GM12875 (cell line): ENCODE data around the gene ANKFY1.

Experiments used
- H3K4me3 ChIP-seq: one replicate; pipeline ENCODE4 v1.5.1; 2011; ENCODE audit warnings: low read depth, low read length, control low read depth
- TF ChIP-seq, protein P1 (sequence below): IDR thresholded peaks from 2 replicates; pipeline ENCODE4 v1.5.1; 2011; ENCODE audit warnings: low read depth, mild to moderate bottlenecking, control low read depth, inconsistent platforms, low read length, moderate library complexity, borderline replicate concordance; ENCODE audit not compliant: insufficient read depth

Gene ANKFY1

GRCh38 chr17:4301066-4301465 lies 37.3 kb upstream of the ANKFY1 start:
- TF ChIP-seq, protein P1, sequence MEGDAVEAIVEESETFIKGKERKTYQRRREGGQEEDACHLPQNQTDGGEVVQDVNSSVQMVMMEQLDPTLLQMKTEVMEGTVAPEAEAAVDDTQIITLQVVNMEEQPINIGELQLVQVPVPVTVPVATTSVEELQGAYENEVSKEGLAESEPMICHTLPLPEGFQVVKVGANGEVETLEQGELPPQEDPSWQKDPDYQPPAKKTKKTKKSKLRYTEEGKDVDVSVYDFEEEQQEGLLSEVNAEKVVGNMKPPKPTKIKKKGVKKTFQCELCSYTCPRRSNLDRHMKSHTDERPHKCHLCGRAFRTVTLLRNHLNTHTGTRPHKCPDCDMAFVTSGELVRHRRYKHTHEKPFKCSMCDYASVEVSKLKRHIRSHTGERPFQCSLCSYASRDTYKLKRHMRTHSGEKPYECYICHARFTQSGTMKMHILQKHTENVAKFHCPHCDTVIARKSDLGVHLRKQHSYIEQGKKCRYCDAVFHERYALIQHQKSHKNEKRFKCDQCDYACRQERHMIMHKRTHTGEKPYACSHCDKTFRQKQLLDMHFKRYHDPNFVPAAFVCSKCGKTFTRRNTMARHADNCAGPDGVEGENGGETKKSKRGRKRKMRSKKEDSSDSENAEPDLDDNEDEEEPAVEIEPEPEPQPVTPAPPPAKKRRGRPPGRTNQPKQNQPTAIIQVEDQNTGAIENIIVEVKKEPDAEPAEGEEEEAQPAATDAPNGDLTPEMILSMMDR, result no peak
- no peak overlapping the region for H3K4me3 ChIP-seq

DNA sequence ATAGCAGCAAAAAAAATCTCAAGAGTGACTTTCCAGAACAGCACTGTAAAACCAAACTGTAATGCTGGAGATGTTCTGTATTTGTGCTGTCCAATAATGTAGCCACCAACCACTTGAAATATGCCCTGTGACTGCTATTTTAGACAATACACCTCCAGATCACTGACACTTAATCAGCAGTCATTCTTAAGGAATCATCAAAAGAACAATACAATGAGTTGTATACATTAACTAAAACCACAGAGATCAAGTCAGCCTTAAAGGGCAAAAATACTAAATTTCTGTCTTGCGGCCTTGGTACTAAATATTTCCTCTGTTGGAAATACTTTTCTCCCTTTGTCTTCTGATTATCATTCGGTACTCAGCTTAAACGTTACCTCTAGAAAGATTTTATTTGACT lies 33.6 kb upstream of the ANKFY1 start:
- TF ChIP-seq, protein P1, result no peak
- H3K4me3 ChIP-seq, result no peak overlapping the region

- H3K4me3 ChIP-seq, result no peak overlapping the region
Measured at GRCh38 chr17:4295686-4296085, 31.9 kb upstream of the ANKFY1 start.

DNA sequence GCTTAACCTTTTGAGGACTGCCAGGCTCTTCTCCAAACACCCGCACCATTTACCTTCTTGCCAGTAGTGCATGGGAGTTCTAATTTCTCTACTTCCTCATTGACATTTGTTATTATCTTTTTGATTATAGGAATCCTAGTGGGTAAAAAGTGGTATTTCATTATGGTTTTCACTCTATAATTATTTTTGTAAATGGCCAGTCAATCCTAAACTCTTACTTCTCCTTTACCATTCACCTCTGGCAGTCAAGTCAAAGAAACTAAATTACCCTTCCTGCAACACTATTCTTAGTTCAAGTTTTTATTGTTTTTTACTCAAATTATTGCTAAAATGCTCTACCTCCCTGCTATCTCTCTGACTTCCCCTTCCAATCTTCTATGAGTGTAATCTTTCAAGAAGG lies 29.8 kb upstream of the ANKFY1 start:
- TF ChIP-seq, protein P1, result no peak
- H3K4me3 ChIP-seq, result no peak overlapping the region

More at GRCh38 chr17:4295686-4296085, 31.9 kb upstream of the ANKFY1 start:
- TF ChIP-seq, protein P1, result no peak

GRCh38 chr17:4287710-4288109 lies 23.9 kb upstream of the ANKFY1 start:
- H3K4me3 ChIP-seq, result no peak overlapping the region
- TF ChIP-seq, protein P1, result no peak

DNA sequence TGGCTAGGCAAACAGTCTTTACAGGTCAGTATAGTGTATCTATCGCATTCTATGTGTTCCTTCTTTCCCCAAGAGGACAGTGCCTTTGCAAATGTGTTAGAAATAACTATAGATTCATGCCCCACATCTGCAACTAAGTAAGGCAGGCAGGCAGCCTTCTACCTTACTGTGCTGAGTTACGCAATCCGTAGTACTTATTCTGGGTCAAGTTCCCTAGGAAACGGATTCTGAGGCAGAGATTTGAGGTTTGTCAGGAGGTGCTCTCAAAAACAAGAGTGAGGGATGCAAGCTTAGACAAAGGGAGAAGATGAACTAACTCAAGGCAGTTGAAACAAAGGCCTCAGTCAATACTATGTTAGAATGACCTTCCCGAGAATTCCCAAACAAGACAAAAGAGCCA lies 12.7 kb upstream of the ANKFY1 start:
- TF ChIP-seq, protein P1, result no peak
- H3K4me3 ChIP-seq, result no peak overlapping the region

- TF ChIP-seq, protein P1, result no peak
- no peak overlapping the region for H3K4me3 ChIP-seq
Measured at GRCh38 chr17:4272972-4273368, 9.2 kb upstream of the ANKFY1 start.
